MM.1S (cell line): ENCODE measurements around the gene DCLK1.

Experiments used
- DNase-seq: peaks from one replicate; pipeline ENCODE4 v3.0.0-alpha.2; 2015
- H2AFZ ChIP-seq: fragments of 300-600 bp; sonication (generic); 2 replicates; pipeline ENCODE4 v1.6.0; 2016; ENCODE audit warnings: antibody characterized with exemption, low read length
- H3F3A ChIP-seq: fragments of 300-600 bp; sonication (generic); 2 replicates; pipeline ENCODE4 v1.6.1; 2016; ENCODE audit warnings: mild to moderate bottlenecking, antibody characterized with exemption, low read length, moderate library complexity, mixed read lengths; ENCODE audit not compliant: insufficient read depth
- H3K27ac ChIP-seq: fragments of 300-600 bp; sonication (generic); 2 replicates; pipeline ENCODE4 v1.5.1; 2016; ENCODE audit warnings: mild to moderate bottlenecking, low read length
- H3K27me3 ChIP-seq: fragments of 300-600 bp; sonication (generic); replicated peaks from 2 replicates; pipeline ENCODE4 v1.6.0; 2016; ENCODE audit warnings: low read length; ENCODE audit not compliant: insufficient read depth
- H3K36me3 ChIP-seq: fragments of 300-600 bp; sonication (generic); replicated peaks from 2 replicates; pipeline ENCODE4 v1.6.1; 2016; ENCODE audit warnings: mild to moderate bottlenecking, low read length, mixed read lengths; ENCODE audit not compliant: insufficient read depth
- H3K4me1 ChIP-seq: fragments of 300-600 bp; sonication (generic); 2 replicates; pipeline ENCODE4 v1.6.1; 2016; ENCODE audit warnings: low read length, mixed read lengths
- H3K4me2 ChIP-seq: fragments of 300-600 bp; sonication (generic); 2 replicates; pipeline ENCODE4 v1.6.0; 2016; ENCODE audit warnings: low read depth, low read length
- H3K4me3 ChIP-seq: fragments of 300-600 bp; sonication (generic); 2 replicates; pipeline ENCODE4 v1.5.1; 2016; ENCODE audit warnings: low read length, mixed read lengths
- H3K79me2 ChIP-seq: fragments of 300-600 bp; sonication (generic); 2 replicates; pipeline ENCODE4 v1.6.1; 2016; ENCODE audit warnings: mixed run types, low read length, mixed read lengths
- H3K9ac ChIP-seq: fragments of 300-600 bp; sonication (generic); 2 replicates; pipeline ENCODE4 v1.6.1; 2016; ENCODE audit warnings: low read length, mixed read lengths
- H3K9me2 ChIP-seq: fragments of 300-600 bp; sonication (generic); replicated peaks from 2 replicates; pipeline ENCODE4 v1.6.1; 2016; ENCODE audit warnings: mild to moderate bottlenecking, low read length, mixed read lengths; ENCODE audit not compliant: insufficient read depth
- H3K9me3 ChIP-seq: fragments of 300-600 bp; sonication (generic); replicated peaks from 2 replicates; pipeline ENCODE4 v1.6.1; 2016; ENCODE audit warnings: mild to moderate bottlenecking, low read length, mixed read lengths; ENCODE audit not compliant: insufficient read depth
- H4K20me1 ChIP-seq: fragments of 300-600 bp; sonication (generic); 2 replicates; pipeline ENCODE4 v1.6.1; 2016; ENCODE audit warnings: mild to moderate bottlenecking, low read length, moderate library complexity, mixed read lengths; ENCODE audit not compliant: insufficient read depth
- CTCF ChIP-seq: fragments of 300-600 bp; sonication (generic); IDR thresholded peaks from 2 replicates; pipeline ENCODE4 v1.5.1; 2016; ENCODE audit warnings: antibody characterized with exemption, low read length, mixed read lengths
- EZH2 ChIP-seq: fragments of 300-600 bp; sonication (generic); optimal IDR thresholded peaks from 2 replicates; pipeline ENCODE3; 2017; ENCODE audit warnings: low read depth, mild to moderate bottlenecking, antibody characterized with exemption, low read length, mixed read lengths
- EZH2phosphoT487 ChIP-seq: fragments of 300-600 bp; sonication (generic); IDR thresholded peaks from 2 replicates; pipeline ENCODE4 v1.6.1; 2018; ENCODE audit warnings: antibody characterized with exemption, low read length

DCLK1 gene

DNA sequence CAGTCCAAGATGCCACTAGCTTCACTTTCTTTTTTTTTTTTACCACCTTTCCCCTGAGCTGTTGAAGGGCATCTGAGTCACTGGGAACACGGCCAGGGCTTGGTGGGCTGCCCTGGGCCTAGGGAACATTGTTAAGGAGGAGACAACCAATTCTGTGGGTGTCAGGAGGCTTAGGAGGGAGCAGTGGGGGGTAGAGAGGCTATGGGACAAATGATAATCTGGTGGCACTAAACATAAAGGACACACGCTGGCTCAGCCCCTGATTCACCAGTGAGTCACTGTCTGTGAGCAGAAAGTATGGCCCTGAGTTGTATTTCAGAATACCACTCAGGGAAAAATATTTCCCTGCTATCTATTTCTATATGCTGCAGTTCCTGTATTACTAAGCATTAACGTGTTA is 207.8 kb downstream of the DCLK1 start:
- no peaks in the 10 kb centered on the region for H3K36me3 ChIP-seq
- no peaks in the 10 kb centered on the region for H3K27me3 ChIP-seq
- DNase-seq: no peak
- peaks cover 2% of the 10 kb centered on the region; the same call in 1 of the 2 replicates for H3K4me1 ChIP-seq
- no peak overlapping the region for H2AFZ ChIP-seq
- no peak overlapping the region for H3K9ac ChIP-seq
- H3K4me3 ChIP-seq: no peak overlapping the region
- no peaks in the 10 kb centered on the region for H4K20me1 ChIP-seq
- TF ChIP-seq EZH2phosphoT487 (no peak), EZH2 (no peak), CTCF (no peak)
- no peaks in the 10 kb centered on the region for H3K9me3 ChIP-seq
- no peaks in the 10 kb centered on the region for H3K9me2 ChIP-seq
- H3K27ac ChIP-seq: no peak overlapping the region
- H3K79me2 ChIP-seq: no peaks in the 10 kb centered on the region
- H3K4me2 ChIP-seq: no peak overlapping the region
- no peaks in the 10 kb centered on the region for H3F3A ChIP-seq

GRCh38 chr13:35920816-35921215 is 210.4 kb downstream of the DCLK1 start:
- H3K79me2 ChIP-seq: no peaks in the 10 kb centered on the region
- H3K9ac ChIP-seq: no peak overlapping the region
- H3K27ac ChIP-seq: no peak overlapping the region
- H3K4me3 ChIP-seq: no peak overlapping the region
- H2AFZ ChIP-seq: no peak overlapping the region
- H3K36me3 ChIP-seq: no peaks in the 10 kb centered on the region
- H3K4me1 ChIP-seq: peaks cover 20% of the 10 kb centered on the region
- H3K9me3 ChIP-seq: no peaks in the 10 kb centered on the region
- TF ChIP-seq EZH2phosphoT487 (no peak), EZH2 (no peak), CTCF (no peak)
- no peaks in the 10 kb centered on the region for H4K20me1 ChIP-seq
- H3F3A ChIP-seq: peaks cover 4% of the 10 kb centered on the region
- DNase-seq: no peak
- no peak overlapping the region for H3K4me2 ChIP-seq
- no peaks in the 10 kb centered on the region for H3K27me3 ChIP-seq
- H3K9me2 ChIP-seq: no peaks in the 10 kb centered on the region

DNA sequence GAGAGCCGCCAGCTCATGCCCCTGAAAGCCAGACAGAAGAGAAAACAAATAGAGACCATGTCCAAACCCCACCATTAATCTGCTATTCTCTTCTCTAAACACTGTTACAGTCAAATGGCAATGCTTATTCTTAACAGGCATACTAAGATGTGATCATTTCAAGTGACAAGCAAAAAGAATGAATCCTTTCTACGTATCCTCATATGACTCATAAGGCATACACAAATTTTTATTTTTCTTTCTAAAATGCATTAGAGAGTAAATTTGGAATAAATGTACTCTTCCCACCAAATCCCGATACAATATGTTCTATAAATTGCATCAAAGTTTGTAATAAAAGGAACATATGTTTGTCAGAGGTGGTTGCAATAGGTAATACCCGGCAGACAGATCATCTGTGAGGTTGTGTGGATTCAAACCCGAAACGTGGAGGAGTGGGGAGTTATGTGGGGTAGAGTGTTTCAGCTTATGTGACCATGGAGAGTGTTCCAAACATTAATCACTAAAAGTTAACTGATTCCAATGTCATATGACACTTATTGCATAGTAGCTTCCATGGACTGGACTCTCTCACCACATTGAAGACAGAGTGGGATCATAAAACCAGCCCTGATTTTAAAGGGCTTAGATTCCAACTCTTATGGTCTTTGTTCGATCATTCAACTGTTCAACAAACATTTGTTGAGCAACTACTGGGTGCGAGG is 213.1 kb downstream of the DCLK1 start:
- peak overlapping the region; percentile 46; the same call in 1 of the 2 replicates for H3K4me3 ChIP-seq
- H3K9me3 ChIP-seq: no peaks in the 10 kb centered on the region
- peaks cover 20% of the 10 kb centered on the region for H3K4me1 ChIP-seq
- H3K27ac ChIP-seq: peak overlapping the region; percentile 86; the same call in 1 of the 2 replicates
- no peaks in the 10 kb centered on the region for H3K27me3 ChIP-seq
- TF ChIP-seq EZH2phosphoT487 (no peak), CTCF (no peak), EZH2 (no peak)
- peak overlapping the region; percentile 72 for H3K4me2 ChIP-seq
- H3K9me2 ChIP-seq: no peaks in the 10 kb centered on the region
- H3K79me2 ChIP-seq: no peaks in the 10 kb centered on the region
- H3F3A ChIP-seq: peaks cover 4% of the 10 kb centered on the region
- H2AFZ ChIP-seq: no peak overlapping the region
- no peaks in the 10 kb centered on the region for H3K36me3 ChIP-seq
- H4K20me1 ChIP-seq: no peaks in the 10 kb centered on the region
- peak overlapping the region; percentile 31; the same call in 1 of the 2 replicates for H3K9ac ChIP-seq
- DNase-seq: no peak
